ENCODE data around the gene TRIP6.

Gene TRIP6

DNA sequence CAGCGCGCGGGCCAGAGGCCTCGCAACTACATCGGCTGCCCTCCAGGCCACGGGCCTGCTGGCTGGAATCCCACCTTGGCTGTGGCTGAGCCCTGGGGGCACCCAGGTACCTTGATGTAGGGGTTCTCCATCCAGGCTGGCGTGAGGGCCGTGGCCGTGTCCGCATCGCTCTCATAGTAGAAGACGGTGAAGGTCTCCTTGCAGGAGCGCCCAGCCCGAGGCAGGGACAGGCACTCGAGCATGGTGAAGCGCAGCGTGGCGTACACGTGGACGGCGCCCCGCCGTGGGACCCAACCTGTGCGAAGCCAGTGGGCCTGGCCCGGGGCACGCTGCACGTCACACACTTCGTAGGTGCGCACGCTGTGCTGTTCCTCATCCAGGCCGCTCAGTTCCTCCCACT, 43.7 kb upstream of the TRIP6 start:
- peak; percentile 4 for DNase-seq (ENCODE audit: insufficient read length, low spot score)
- TF ChIP-seq, protein P1, sequence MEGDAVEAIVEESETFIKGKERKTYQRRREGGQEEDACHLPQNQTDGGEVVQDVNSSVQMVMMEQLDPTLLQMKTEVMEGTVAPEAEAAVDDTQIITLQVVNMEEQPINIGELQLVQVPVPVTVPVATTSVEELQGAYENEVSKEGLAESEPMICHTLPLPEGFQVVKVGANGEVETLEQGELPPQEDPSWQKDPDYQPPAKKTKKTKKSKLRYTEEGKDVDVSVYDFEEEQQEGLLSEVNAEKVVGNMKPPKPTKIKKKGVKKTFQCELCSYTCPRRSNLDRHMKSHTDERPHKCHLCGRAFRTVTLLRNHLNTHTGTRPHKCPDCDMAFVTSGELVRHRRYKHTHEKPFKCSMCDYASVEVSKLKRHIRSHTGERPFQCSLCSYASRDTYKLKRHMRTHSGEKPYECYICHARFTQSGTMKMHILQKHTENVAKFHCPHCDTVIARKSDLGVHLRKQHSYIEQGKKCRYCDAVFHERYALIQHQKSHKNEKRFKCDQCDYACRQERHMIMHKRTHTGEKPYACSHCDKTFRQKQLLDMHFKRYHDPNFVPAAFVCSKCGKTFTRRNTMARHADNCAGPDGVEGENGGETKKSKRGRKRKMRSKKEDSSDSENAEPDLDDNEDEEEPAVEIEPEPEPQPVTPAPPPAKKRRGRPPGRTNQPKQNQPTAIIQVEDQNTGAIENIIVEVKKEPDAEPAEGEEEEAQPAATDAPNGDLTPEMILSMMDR (IDR thresholded peaks at IDR 0.05; ENCODE audit: insufficient read depth, missing control alignments), result no peak
- no peak for FAIRE-seq

DNA sequence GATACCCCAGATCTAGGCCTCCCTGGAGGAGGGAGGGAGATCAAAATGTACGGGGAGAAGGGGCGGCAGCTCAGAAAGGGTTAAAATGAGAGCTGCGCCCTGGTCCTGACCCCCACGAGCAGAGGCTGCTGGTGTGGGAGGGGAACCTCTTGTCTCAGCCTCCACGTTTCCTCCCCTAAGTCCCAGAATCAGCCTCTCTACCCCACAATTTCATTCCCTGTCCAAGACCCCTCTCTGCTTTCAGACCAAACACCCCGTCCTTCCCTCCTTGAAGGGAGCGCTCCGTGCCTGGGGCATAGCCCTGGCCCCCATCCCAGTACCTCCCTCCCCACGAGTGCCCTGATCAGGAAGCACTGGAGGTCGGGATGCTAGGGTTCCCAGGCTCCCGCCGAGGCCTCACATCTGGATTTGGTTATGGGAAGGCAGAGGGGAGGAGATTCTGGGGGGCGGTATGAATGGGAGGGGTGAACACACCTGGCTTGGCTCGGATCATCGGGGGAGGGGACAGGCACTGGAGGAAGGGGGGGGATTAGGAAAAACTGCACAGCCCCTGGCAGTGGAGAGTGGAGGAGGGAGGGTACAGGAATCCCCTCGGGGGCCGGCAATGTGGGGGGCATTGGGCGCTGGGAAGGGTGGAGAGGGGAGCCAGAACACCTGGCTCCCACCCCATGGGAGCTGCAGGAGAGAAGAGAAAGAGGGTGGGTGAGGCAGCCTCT, 42.5 kb upstream of the TRIP6 start:
- DNase-seq (ENCODE audit: insufficient read length, low spot score) (no peak), FAIRE-seq (no peak)
- TF ChIP-seq, protein P1 (IDR thresholded peaks at IDR 0.05; ENCODE audit: insufficient read depth, missing control alignments), result no peak

DNA sequence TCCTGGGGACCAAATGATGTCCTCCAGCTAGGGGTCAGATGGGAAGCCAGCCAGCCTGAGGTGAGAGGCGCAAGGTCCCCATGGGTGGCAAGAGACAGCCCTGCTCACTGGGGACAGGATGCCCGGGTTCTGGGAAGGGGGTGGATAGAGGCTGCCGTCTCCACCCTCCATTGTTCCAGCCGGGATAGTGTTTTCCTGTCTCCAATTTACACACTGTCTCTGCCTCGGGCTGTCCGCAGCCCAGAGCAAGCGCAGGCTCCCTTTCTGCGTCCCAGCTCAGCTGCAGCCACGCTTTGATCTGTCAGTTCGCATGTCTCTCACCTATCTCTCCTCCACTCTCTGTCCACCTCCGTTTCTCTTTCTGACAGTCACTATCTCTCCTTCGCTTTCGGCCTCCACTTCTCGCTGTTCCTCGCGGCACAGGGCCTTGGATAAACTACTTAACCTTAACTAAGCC, 41.9 kb upstream of the TRIP6 start:
- TF ChIP-seq, protein P1 (IDR thresholded peaks at IDR 0.05; ENCODE audit: insufficient read depth, missing control alignments), result no peak
- FAIRE-seq (no peak), DNase-seq (ENCODE audit: insufficient read length, low spot score) (peak; percentile 9)

DNA sequence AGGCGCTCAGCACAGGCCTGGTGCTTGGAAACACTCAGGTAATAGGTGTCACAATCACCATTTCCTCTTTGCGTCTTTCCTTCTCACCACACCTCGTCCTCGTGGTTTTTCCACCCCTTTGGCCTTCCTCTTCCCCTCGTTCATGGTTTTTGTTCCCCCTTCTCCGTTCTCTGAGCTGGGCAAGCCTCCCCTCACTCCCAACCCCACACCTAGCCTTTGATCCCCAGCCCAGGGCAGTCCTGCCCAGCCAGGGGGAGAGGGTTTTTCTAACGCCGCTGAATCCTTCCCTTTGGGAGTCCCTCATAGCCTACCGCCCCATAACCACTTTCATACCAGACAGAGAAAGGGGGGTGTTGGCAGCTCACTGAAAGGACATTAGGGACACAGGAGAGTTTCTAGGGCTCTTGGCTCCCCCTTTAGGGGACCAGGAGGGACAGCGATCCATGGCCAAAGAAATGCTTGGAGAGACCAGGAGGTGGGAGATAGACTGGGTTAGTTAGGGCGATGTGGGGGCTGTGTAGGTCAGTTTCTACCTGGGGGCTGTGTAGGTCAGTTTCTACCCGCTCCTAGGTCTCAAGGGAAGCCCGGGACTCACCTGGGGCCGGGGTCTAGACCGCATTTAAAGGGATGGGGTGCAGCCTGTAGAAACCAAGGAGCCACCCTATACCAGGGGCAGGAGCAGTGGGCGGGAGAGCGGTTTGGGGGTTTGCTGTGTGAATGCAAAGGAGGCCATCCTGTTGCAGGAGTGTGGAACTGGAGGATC, 41.3 kb upstream of the TRIP6 start:
- peak; percentile 6 for DNase-seq (ENCODE audit: insufficient read length, low spot score)
- no peak for FAIRE-seq
- TF ChIP-seq, protein P1 (IDR thresholded peaks at IDR 0.05; ENCODE audit: insufficient read depth, missing control alignments), result no peak

DNA sequence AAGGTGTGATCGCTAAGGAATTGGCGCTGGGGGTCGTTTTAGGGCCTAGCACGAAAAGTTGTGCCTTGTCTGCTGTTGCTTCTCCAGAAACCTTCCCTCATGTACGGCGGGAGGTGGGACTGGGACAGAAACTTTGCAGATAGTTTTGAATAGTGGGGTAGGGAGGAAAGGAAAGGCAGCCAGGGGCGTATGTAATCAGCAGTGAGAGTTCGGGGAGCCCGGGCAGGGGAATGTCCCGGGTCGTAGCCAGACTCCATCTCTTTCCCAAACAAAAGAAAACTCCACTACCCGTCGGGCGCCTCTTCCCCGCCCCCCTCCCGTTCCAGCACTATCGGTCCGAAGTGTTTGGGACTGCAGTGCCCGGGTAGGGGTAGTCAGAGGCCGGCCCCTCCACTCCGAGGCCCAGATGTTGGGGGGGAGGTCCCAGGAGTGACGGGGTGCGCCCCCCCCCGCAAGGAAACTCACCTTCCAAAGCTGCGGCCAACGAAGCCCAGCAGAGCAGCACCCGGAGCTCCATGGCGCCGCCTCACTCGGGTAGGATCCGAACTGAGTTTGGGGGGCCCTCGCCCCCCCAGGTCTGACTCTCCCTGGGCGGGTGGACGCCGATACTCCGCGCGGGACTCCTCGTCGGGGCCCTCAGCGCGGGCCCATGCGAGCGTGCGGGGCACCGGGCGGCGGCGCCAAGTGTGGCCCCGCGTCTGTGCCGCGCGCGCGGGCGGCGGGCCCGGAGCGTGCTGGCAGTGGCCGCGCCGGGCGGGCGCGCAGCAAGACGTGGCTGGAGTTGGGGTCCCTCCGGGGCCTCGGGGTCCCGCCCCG, 40.5 kb upstream of the TRIP6 start:
- DNase-seq (ENCODE audit: insufficient read length, low spot score) (peak; percentile 3), FAIRE-seq (no peak)
- TF ChIP-seq, protein P1 (IDR thresholded peaks at IDR 0.05; ENCODE audit: insufficient read depth, missing control alignments), result no peak

DNA sequence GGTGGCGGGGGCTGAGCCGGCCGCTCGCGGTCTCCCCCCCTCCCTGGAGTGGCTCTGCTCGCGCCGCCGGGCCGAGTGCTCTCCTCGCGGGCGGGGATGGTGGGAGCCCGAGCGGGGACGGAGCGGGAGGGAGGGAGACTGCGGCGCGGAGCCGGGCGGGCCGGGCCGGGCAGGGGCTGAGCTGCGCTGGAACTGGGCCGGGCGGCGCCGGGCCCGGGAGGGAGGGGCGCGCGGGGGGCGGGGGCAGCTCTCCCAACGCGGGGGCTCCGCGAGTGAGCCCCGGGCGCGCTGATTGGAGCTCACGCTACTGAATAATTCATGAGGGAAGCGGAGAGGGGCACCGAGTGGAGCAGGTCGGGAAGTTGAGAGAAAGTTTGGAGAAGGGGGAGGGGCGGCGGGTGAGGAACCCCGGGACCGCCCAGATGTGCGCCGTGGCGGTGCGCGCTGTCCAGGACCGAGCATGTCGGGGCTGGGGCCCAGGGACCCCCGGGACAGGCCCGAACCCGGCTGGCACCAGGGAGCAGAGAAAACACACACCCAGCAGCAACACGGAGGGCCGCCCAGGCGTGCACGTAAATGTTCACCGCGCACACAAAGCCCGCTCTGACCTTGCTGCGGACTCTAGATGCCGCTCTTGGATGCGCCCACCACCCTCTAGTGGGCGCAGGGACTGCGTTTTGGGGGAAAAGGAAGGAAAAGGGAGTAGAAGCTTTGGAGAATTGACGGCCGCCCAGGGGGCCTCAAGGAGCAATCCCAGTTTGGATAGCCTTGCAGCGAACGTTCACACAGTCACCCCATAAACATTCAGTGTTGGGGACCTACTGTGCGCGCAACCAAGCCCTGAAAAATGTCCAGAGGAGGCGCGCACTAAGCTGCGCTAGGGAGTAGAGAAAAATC, 39.6 kb upstream of the TRIP6 start, which contains the start of gene EPHB4:
TSS of gene EPHB4 (minus strand) at position 194 of the 897 bp plus-strand sequence. CDS start 493 bp downstream, outside the sequence.
- DNase-seq (ENCODE audit: insufficient read length, low spot score) (peak; percentile 10), FAIRE-seq (no peak)
- TF ChIP-seq, protein P1 (IDR thresholded peaks at IDR 0.05; ENCODE audit: insufficient read depth, missing control alignments), result peak; percentile 46
